HUES64 (cell line): ENCODE data around the gene ZNF414.

Experiments
- H3K27ac ChIP-seq: 2 replicates; pipeline ENCODE4 v1.7.0; 2013; ENCODE audit warnings: low read depth, low read length, inconsistent platforms
- H3K27me3 ChIP-seq: 2 replicates; pipeline ENCODE4 v1.6.1; 2013; ENCODE audit warnings: mild to moderate bottlenecking, low read length; ENCODE audit not compliant: insufficient read depth
- H3K36me3 ChIP-seq: 2 replicates; pipeline ENCODE4 v1.6.1; 2013; ENCODE audit warnings: mild to moderate bottlenecking, low read length; ENCODE audit not compliant: insufficient read depth
- H3K4me1 ChIP-seq: 2 replicates; pipeline ENCODE4 v1.6.1; 2013; ENCODE audit warnings: mild to moderate bottlenecking, low read length, moderate library complexity; ENCODE audit not compliant: insufficient read depth
- H3K4me3 ChIP-seq: 2 replicates; pipeline ENCODE4 v1.5.1; 2013; ENCODE audit warnings: mild to moderate bottlenecking, low read length, moderate library complexity
- H3K9ac ChIP-seq: 2 replicates; pipeline ENCODE4 v1.6.1; 2013; ENCODE audit warnings: mild to moderate bottlenecking, low read depth, low read length
- H3K9me3 ChIP-seq: 2 replicates; pipeline ENCODE4 v1.6.1; 2013; ENCODE audit warnings: low read depth, low read length; ENCODE audit not compliant: insufficient read depth
- WGBS: fragments of 150-250, 120-280 bp; methylation state at CpG from one replicate; pipeline ENCODE4 v1.1.7; 2013; ENCODE audit warnings: missing lambda C conversion rate; 5-methylcytosine and 5-hydroxymethylcytosine counted together

ZNF414 gene

GRCh38 chr19:8536282-8536681 is 22.3 kb upstream of the ZNF414 start:
- no peak overlapping the region for H3K4me3 ChIP-seq
- WGBS, result 89% methylated on average over 22 of the region's 22 CpGs
- no peaks in the 10 kb centered on the region for H3K9me3 ChIP-seq
- no peaks in the 10 kb centered on the region for H3K27me3 ChIP-seq
- no peaks in the 10 kb centered on the region for H3K4me1 ChIP-seq
- no peaks in the 10 kb centered on the region for H3K36me3 ChIP-seq
- no peak overlapping the region for H3K9ac ChIP-seq
- H3K27ac ChIP-seq, result no peak overlapping the region

- Histone ChIP-seq H3K36me3 (no peaks in the 10 kb centered on the region), H3K9me3 (no peaks in the 10 kb centered on the region), H3K27ac (no peak overlapping the region), H3K27me3 (no peaks in the 10 kb centered on the region), H3K4me1 (no peaks in the 10 kb centered on the region), H3K4me3 (no peak overlapping the region), H3K9ac (no peak overlapping the region)
- WGBS, result 87% methylated on average over 2 of the region's 2 CpGs
These were observed 18.3 kb upstream of the ZNF414 start for GRCh38 chr19:8532225-8532624.

- Histone ChIP-seq H3K4me1 (no peaks in the 10 kb centered on the region), H3K9ac (no peak overlapping the region), H3K36me3 (no peaks in the 10 kb centered on the region), H3K9me3 (no peaks in the 10 kb centered on the region), H3K27ac (no peak overlapping the region), H3K4me3 (no peak overlapping the region), H3K27me3 (no peaks in the 10 kb centered on the region)
- 94% methylated on average over 7 of the region's 7 CpGs for WGBS
These were observed 17.5 kb upstream of the ZNF414 start for GRCh38 chr19:8531470-8531869.

- 94% methylated on average over 35 of the region's 35 CpGs for WGBS
- Histone ChIP-seq H3K4me3 (no peak overlapping the region), H3K27me3 (no peaks in the 10 kb centered on the region), H3K4me1 (no peaks in the 10 kb centered on the region), H3K36me3 (no peaks in the 10 kb centered on the region), H3K27ac (no peak overlapping the region), H3K9ac (0 out of 2 replicates have a peak overlapping the region, but pooled peaks have one; percentile 1), H3K9me3 (no peaks in the 10 kb centered on the region)
These were observed 16.2 kb upstream of the ZNF414 start for GRCh38 chr19:8530061-8530679.

GRCh38 chr19:8529369-8530006 is 15.5 kb upstream of the ZNF414 start:
- Histone ChIP-seq H3K9ac (no peak overlapping the region), H3K27me3 (no peaks in the 10 kb centered on the region), H3K27ac (no peak overlapping the region), H3K4me3 (no peak overlapping the region), H3K36me3 (no peaks in the 10 kb centered on the region), H3K4me1 (no peaks in the 10 kb centered on the region), H3K9me3 (no peaks in the 10 kb centered on the region)
- 93% methylated on average over 4 of the region's 4 CpGs for WGBS

GRCh38 chr19:8528500-8528899 is 14.5 kb upstream of the ZNF414 start:
- WGBS, result 96% methylated on average over 3 of the region's 4 CpGs
- Histone ChIP-seq H3K36me3 (no peaks in the 10 kb centered on the region), H3K27me3 (no peaks in the 10 kb centered on the region), H3K9me3 (no peaks in the 10 kb centered on the region), H3K4me1 (no peaks in the 10 kb centered on the region), H3K4me3 (no peak overlapping the region), H3K9ac (no peak overlapping the region), H3K27ac (no peak overlapping the region)

GRCh38 chr19:8526345-8527091 is 12.6 kb upstream of the ZNF414 start:
- no peaks in the 10 kb centered on the region for H3K4me1 ChIP-seq
- no peaks in the 10 kb centered on the region for H3K27me3 ChIP-seq
- no peaks in the 10 kb centered on the region for H3K36me3 ChIP-seq
- H3K27ac ChIP-seq, result peak overlapping the region; percentile 88
- 3% methylated on average over 54 of the region's 57 CpGs for WGBS
- H3K4me3 ChIP-seq, result peak overlapping the region; percentile 71
- peak overlapping the region; percentile 81 for H3K9ac ChIP-seq
- no peaks in the 10 kb centered on the region for H3K9me3 ChIP-seq

- H3K4me1 ChIP-seq, result no peaks in the 10 kb centered on the region
- H3K27me3 ChIP-seq, result no peaks in the 10 kb centered on the region
- no peak overlapping the region for H3K27ac ChIP-seq
- no peak overlapping the region for H3K9ac ChIP-seq
- H3K36me3 ChIP-seq, result no peaks in the 10 kb centered on the region
- 1% methylated on average over 15 of the region's 15 CpGs for WGBS
- H3K4me3 ChIP-seq, result peak overlapping the region; percentile 2; the same call in 1 of the 2 replicates
- no peaks in the 10 kb centered on the region for H3K9me3 ChIP-seq
These were observed 11.4 kb upstream of the ZNF414 start for GRCh38 chr19:8525401-8525684.

- Histone ChIP-seq H3K9me3 (no peaks in the 10 kb centered on the region), H3K27me3 (no peaks in the 10 kb centered on the region), H3K27ac (no peak overlapping the region), H3K9ac (no peak overlapping the region), H3K4me3 (no peak overlapping the region), H3K4me1 (no peaks in the 10 kb centered on the region), H3K36me3 (no peaks in the 10 kb centered on the region)
- WGBS, result 95% methylated on average over 6 of the region's 6 CpGs
These were observed 5.4 kb upstream of the ZNF414 start for GRCh38 chr19:8519388-8519787.

- no peaks in the 10 kb centered on the region for H3K9me3 ChIP-seq
- H3K9ac ChIP-seq, result no peak overlapping the region
- no peaks in the 10 kb centered on the region for H3K4me1 ChIP-seq
- H3K36me3 ChIP-seq, result no peaks in the 10 kb centered on the region
- 89% methylated on average over 11 of the region's 11 CpGs for WGBS
- no peaks in the 10 kb centered on the region for H3K27me3 ChIP-seq
- no peak overlapping the region for H3K4me3 ChIP-seq
- H3K27ac ChIP-seq, result no peak overlapping the region
These were observed 4.6 kb upstream of the ZNF414 start for GRCh38 chr19:8518536-8518935.

- Histone ChIP-seq H3K9ac (no peak overlapping the region), H3K27me3 (no peaks in the 10 kb centered on the region), H3K27ac (no peak overlapping the region), H3K9me3 (no peaks in the 10 kb centered on the region), H3K36me3 (no peaks in the 10 kb centered on the region), H3K4me3 (no peak overlapping the region), H3K4me1 (no peaks in the 10 kb centered on the region)
- 78% methylated on average over 10 of the region's 10 CpGs for WGBS
These were observed 3.8 kb upstream of the ZNF414 start for GRCh38 chr19:8517551-8518442.
